Adrenal gland (tissue), 5 donors: ENCODE data around the gene POLR1A.

Source experiments
- POLR2A ChIP-seq, 2 donors: fragments of 450-650 bp; IDR thresholded peaks; one replicate each; pipeline ENCODE4 v1.6.1; 2017; ENCODE audit warnings: antibody characterized with exemption in 2 of 2, mild to moderate bottlenecking in 2 of 2, moderate library complexity in 1 of 2
- TF ChIP-seq, protein P1 (sequence below), 6 experiments: fragments of 450-650 bp in 4 of 6; fragments of 200-600 bp in 2 of 6; sonication (generic) in 1 of 6; IDR thresholded peaks; 1 replicate in 5 of 6; 2 replicates in 1 of 6; pipeline versions ENCODE4 v1.5.1 to v1.8.0; 2016 to 2021; ENCODE audit warnings: antibody characterized with exemption in 6 of 6, mild to moderate bottlenecking in 2 of 6, moderate library complexity in 1 of 6
- donor health status: DM: no; HTN: no; CAD: no.

DNA sequence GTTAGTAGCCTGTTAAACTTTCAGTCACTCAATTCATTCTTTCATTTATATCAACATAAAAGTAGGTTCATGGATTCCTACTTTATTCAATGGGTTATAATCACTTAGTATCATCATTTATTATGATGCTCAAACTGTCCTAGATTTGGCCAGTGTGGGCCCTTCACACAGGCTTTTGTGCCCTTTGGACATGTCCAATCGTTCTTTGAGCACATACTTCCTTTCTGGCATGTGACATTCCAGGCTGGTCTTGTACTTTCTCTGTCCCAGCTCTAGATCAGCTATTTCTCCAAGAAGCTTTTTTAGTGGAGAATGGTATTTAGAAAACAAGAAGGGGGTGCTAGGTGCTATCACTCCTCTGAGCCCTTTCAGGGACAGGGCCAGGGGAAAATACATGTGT lies 11.5 kb downstream of the POLR1A start:
- TF ChIP-seq, protein P1, sequence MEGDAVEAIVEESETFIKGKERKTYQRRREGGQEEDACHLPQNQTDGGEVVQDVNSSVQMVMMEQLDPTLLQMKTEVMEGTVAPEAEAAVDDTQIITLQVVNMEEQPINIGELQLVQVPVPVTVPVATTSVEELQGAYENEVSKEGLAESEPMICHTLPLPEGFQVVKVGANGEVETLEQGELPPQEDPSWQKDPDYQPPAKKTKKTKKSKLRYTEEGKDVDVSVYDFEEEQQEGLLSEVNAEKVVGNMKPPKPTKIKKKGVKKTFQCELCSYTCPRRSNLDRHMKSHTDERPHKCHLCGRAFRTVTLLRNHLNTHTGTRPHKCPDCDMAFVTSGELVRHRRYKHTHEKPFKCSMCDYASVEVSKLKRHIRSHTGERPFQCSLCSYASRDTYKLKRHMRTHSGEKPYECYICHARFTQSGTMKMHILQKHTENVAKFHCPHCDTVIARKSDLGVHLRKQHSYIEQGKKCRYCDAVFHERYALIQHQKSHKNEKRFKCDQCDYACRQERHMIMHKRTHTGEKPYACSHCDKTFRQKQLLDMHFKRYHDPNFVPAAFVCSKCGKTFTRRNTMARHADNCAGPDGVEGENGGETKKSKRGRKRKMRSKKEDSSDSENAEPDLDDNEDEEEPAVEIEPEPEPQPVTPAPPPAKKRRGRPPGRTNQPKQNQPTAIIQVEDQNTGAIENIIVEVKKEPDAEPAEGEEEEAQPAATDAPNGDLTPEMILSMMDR (IDR thresholded peaks at IDR 0.05) = no peak
- TF ChIP-seq POLR2A (IDR thresholded peaks at IDR 0.05) = no peak
